Mucosa of rectum (tissue), 2 donors: ENCODE results near the gene ALDH16A1.

Experiments used
- H3K27ac ChIP-seq, 2 donors: one replicate each; pipeline ENCODE4 v1.7.0; 2013; ENCODE audit warnings: inconsistent platforms in 2 of 2, low read depth in 2 of 2, low read length in 2 of 2
- H3K27me3 ChIP-seq, 2 donors: one replicate each; pipeline ENCODE4 v1.7.0; 2013; ENCODE audit warnings: low read length in 2 of 2; ENCODE audit not compliant: control insufficient read depth in 2 of 2, insufficient read depth in 2 of 2
- H3K36me3 ChIP-seq, 2 donors: one replicate each; pipeline ENCODE4 v1.7.0; 2013; ENCODE audit warnings: low read length in 2 of 2; ENCODE audit not compliant: control insufficient read depth in 2 of 2, insufficient read depth in 2 of 2
- H3K4me1 ChIP-seq, 2 donors: one replicate each; pipeline ENCODE4 v1.7.0; 2013; ENCODE audit warnings: low read length in 2 of 2, mild to moderate bottlenecking in 1 of 2; ENCODE audit not compliant: control insufficient read depth in 2 of 2, insufficient read depth in 2 of 2
- H3K4me3 ChIP-seq, 2 donors: one replicate each; pipeline ENCODE4 v1.7.0; 2013; ENCODE audit warnings: low read length in 2 of 2
- H3K9ac ChIP-seq, 2 donors: one replicate each; pipeline ENCODE4 v1.7.0; 2013; ENCODE audit warnings: low read length in 2 of 2, low read depth in 1 of 2, mild to moderate bottlenecking in 1 of 2
- H3K9me3 ChIP-seq, 2 donors: one replicate each; pipeline ENCODE4 v1.7.0; 2013; ENCODE audit warnings: low read length in 2 of 2; ENCODE audit not compliant: control insufficient read depth in 2 of 2
- donor health status: healthy.
- donor health status: Normal muscosa, but diverticular disease.

Gene ALDH16A1

DNA sequence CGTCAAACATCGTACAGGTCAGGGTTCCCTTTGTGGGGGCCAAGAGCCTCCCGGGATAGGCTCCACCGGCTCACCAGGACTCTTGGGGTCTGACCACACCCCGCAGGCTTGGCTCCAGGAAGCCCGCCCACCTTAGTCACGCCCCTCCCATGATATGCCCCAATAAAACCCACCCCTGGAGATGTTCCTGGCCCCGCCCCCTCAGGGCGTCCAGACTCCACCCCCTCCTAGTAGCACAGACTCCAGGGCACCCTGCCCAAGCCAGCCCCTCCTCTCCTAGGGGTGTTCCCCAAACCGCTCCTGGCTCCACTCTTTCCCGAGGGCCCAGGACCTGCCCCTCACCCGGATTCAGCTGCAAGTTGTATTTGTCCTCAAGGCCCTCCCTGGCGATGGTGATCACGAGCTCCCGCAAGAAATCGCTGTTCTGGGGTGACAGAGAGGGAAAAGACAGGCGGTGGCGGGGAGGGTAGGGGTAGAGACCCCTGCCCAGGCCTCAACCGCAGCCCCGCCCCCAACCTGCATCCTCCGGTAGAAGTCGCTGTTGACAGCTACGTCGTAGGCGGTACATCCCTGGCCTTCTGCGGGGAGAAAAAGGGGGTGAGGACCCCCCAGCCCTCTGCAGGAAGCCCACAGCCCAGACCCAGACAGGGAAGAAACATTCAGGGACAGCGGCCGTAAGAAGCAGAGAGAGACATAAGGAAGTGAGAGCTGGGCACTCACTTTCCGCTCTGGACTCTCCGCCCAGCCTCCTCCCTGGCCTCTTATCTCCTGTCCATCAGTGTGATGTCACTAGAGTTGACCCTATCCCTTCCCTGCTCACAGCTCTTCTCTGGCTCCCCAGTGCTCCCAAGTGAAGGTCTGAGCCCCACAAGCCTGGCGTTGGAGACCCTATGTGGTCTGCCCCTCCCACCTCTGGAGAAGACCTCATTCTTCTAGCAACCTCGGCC is 5.3 kb upstream of the ALDH16A1 start:
- Histone ChIP-seq H3K4me3 (no peak overlapping the region), H3K27me3 (no peaks in the 10 kb centered on the region), H3K36me3 (peaks cover 10 to 14% of the 10 kb centered on the region in 2 donors), H3K9ac (no peak overlapping the region), H3K4me1 (peaks cover 9 to 13% of the 10 kb centered on the region in 2 donors), H3K9me3 (no peaks in the 10 kb centered on the region), H3K27ac (no peak overlapping the region)

- H3K9me3 ChIP-seq: no peaks in the 10 kb centered on the region
- H3K4me3 ChIP-seq: no peak overlapping the region
These were observed 4.6 kb upstream of the ALDH16A1 start for GRCh38 chr19:49448432-49448786.

DNA sequence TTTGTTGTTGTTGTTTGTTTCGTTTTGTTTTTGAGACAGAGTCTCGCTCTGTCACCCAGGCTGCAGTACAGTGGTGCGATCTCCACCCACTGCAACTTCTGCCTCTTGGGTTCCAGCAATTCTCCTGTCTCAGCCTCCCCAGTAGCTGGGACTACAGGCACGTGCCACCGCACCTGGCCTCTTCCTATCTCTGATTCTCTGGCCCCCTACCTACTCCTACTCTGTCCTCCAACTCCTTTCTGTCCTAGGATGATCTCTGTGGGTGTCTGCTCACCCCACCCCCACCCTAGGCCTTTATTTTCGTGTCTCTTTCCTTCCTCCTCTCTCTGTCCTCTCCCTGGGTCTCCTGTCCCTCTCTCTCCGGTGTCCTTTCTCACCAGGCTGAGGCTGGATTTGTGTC is 2.6 kb upstream of the ALDH16A1 start:
- peaks cover 10 to 14% of the 10 kb centered on the region in 2 donors for H3K36me3 ChIP-seq
- H3K4me1 ChIP-seq: peaks cover 14 to 23% of the 10 kb centered on the region in 2 donors
- H3K27ac ChIP-seq: no peak overlapping the region
- H3K27me3 ChIP-seq: no peaks in the 10 kb centered on the region
- H3K9ac ChIP-seq: no peak overlapping the region
- peak overlapping the region; percentile 56 to 99 for H3K4me3 ChIP-seq
- no peaks in the 10 kb centered on the region for H3K9me3 ChIP-seq

More at GRCh38 chr19:49448432-49448786, 4.6 kb upstream of the ALDH16A1 start:
- H3K27me3 ChIP-seq: no peaks in the 10 kb centered on the region
- no peak overlapping the region for H3K9ac ChIP-seq
- H3K27ac ChIP-seq: no peak overlapping the region
- peaks cover 10 to 14% of the 10 kb centered on the region in 2 donors for H3K36me3 ChIP-seq
- H3K4me1 ChIP-seq: peaks cover 9 to 13% of the 10 kb centered on the region in 2 donors

GRCh38 chr19:49451430-49452181 is 1.4 kb upstream of the ALDH16A1 start, which contains the start of gene PIH1D1:
TSS of gene PIH1D1 (minus strand) at chr19:49451814. CDS start at chr19:49451574, 240 bp downstream.
- Histone ChIP-seq H3K9me3 (no peaks in the 10 kb centered on the region), H3K4me1 (peaks cover 14 to 23% of the 10 kb centered on the region in 2 donors), H3K27me3 (no peaks in the 10 kb centered on the region), H3K27ac (peak within 1 kb of the TSS; percentile 85 to 98), H3K36me3 (peaks cover 10 to 13% of the 10 kb centered on the region in 2 donors), H3K4me3 (peak within 1 kb of the TSS; percentile 99 to 100), H3K9ac (peak within 1 kb of the TSS; percentile 95 to 98)

DNA sequence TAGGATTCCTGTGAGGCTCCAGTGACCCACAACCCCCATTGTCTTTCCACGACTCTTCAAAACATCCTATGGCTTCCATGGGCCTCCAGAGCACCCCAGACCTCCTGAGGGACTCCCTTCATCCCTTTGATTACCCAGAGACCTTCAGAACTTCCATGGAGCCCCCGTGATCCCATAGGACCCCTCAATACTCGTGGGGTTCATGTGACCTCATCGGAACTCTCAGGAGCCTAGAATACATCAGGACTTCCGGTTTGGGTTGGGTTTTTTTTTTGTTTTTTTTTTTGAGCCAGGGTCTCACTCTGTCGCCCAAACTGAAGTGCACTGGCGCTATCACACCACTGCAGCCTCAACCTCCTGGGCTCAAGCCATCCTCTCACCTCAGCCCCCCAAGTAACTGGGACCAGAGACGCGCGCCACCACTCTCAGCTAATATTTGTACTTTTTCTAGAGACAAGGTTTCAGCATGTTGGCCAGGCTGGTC is 774 bp downstream of the ALDH16A1 start:
- Histone ChIP-seq H3K4me1 (peaks cover 17 to 29% of the 10 kb centered on the region in 2 donors), H3K9me3 (no peaks in the 10 kb centered on the region), H3K27ac (peak overlapping the region; percentile 85 to 98), H3K4me3 (peak overlapping the region; percentile 70 to 96), H3K9ac (peak overlapping the region; percentile 74 to 95), H3K27me3 (no peaks in the 10 kb centered on the region), H3K36me3 (peaks cover 1 to 6% of the 10 kb centered on the region in 2 donors)

DNA sequence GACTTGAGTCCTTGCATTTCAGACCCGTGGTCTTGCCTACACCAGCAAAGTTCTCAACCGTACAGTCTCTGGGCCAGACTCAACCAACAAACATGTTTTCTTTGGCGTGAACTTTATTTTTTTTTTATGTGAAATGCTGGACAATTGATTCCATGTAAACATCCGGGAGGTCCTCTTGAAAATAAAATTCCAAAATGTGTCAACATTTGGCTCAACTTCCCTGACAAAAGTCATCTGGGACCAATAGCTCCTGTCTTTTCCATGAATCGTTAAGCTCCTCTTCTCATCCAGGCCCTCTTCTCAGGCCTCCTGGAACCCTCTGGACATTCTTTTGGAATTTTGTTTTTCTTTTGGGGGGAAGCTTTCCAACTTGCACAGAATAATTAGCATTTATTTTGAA is 2.7 kb downstream of the ALDH16A1 start:
- peaks cover 0 to 9% of the 10 kb centered on the region in 2 donors for H3K36me3 ChIP-seq
- H3K27ac ChIP-seq: peak overlapping the region in 1 of 2 donors; percentile 60
- H3K4me3 ChIP-seq: no peak overlapping the region
- H3K9me3 ChIP-seq: no peaks in the 10 kb centered on the region
- H3K4me1 ChIP-seq: peaks cover 12 to 22% of the 10 kb centered on the region in 2 donors
- no peaks in the 10 kb centered on the region for H3K27me3 ChIP-seq
- H3K9ac ChIP-seq: no peak overlapping the region

GRCh38 chr19:49456326-49456725 is 3.3 kb downstream of the ALDH16A1 start:
- H3K27ac ChIP-seq: peak overlapping the region; percentile 38 to 60

GRCh38 chr19:49458567-49458903 is 5.5 kb downstream of the ALDH16A1 start:
- peaks cover 0 to 10% of the 10 kb centered on the region in 2 donors for H3K36me3 ChIP-seq
- peaks cover 8 to 16% of the 10 kb centered on the region in 2 donors for H3K4me1 ChIP-seq
- H3K9ac ChIP-seq: peak overlapping the region; percentile 4 to 8
- H3K4me3 ChIP-seq: no peak overlapping the region
- H3K9me3 ChIP-seq: no peaks in the 10 kb centered on the region
- H3K27ac ChIP-seq: peak overlapping the region; percentile 25 to 77
- H3K27me3 ChIP-seq: no peaks in the 10 kb centered on the region

More at GRCh38 chr19:49456326-49456725, 3.3 kb downstream of the ALDH16A1 start:
- H3K9ac ChIP-seq: no peak overlapping the region
- H3K27me3 ChIP-seq: no peaks in the 10 kb centered on the region
- peaks cover 11 to 21% of the 10 kb centered on the region in 2 donors for H3K4me1 ChIP-seq
- H3K36me3 ChIP-seq: peaks cover 0 to 10% of the 10 kb centered on the region in 2 donors
- no peaks in the 10 kb centered on the region for H3K9me3 ChIP-seq
- no peak overlapping the region for H3K4me3 ChIP-seq

- Histone ChIP-seq H3K36me3 (peaks cover 0 to 12% of the 10 kb centered on the region in 2 donors), H3K9me3 (no peaks in the 10 kb centered on the region), H3K9ac (no peak overlapping the region), H3K4me1 (peaks cover 3 to 7% of the 10 kb centered on the region in 2 donors), H3K27ac (no peak overlapping the region), H3K27me3 (no peaks in the 10 kb centered on the region), H3K4me3 (no peak overlapping the region)
These were observed 6.4 kb downstream of the ALDH16A1 start for GRCh38 chr19:49459388-49459787.
